HepG2 (cell line): ENCODE data around the gene FUBP3. TPM values are rescaled to one million over a fixed set of nuclear protein-coding genes. Genes with fewer than 3 reads are reported as not detected.
A peak's percentile ranks its signal among the peaks of the same experiment; 100 is the strongest.

ENCODE experiments used
- CENPT ChIP-seq: sonication (generic); formaldehyde crosslinking; IDR thresholded peaks from 2 replicates; pipeline ENCODE4 v1.8.0; 2022; ENCODE audit warnings: low read depth, mild to moderate bottlenecking, moderate library complexity, missing genetic modification reagents
- HHEX ChIP-seq: IDR thresholded peaks from 2 replicates; pipeline ENCODE4 v1.6.1; 2016; ENCODE audit warnings: control low read depth
- HNRNPUL1 ChIP-seq: fragments of 200-400 bp; formaldehyde crosslinking; IDR thresholded peaks from 2 replicates; pipeline ENCODE4 v1.6.1; 2017; ENCODE audit warnings: low read depth, mild to moderate bottlenecking, low read length, moderate library complexity
- KAT2B ChIP-seq: fragments of 150-350 bp; IDR thresholded peaks from 2 replicates; pipeline ENCODE4 v1.6.1; 2014; ENCODE audit warnings: low read depth, low read length, borderline replicate concordance
- KDM4B ChIP-seq: sonication (generic); formaldehyde crosslinking; IDR thresholded peaks from 2 replicates; pipeline ENCODE4 v1.4.0; 2020; ENCODE audit warnings: missing genetic modification reagents
- MTA1 ChIP-seq: sonication (generic); formaldehyde crosslinking; IDR thresholded peaks from 2 replicates; pipeline ENCODE4 v1.4.0; 2020; ENCODE audit warnings: missing genetic modification reagents, mild to moderate bottlenecking, borderline replicate concordance
- MYC ChIP-seq: sonication (generic); formaldehyde crosslinking; IDR thresholded peaks from 2 replicates; pipeline ENCODE4 v1.9.0; 2021; ENCODE audit warnings: missing genetic modification reagents, borderline replicate concordance
- ONECUT2 ChIP-seq: sonication (generic); formaldehyde crosslinking; IDR thresholded peaks from 2 replicates; pipeline ENCODE4 v1.4.0; 2020; ENCODE audit warnings: missing genetic modification reagents
- PPARG ChIP-seq: conservative IDR thresholded peaks from 2 replicates; pipeline ENCODE4 v1.6.1; 2016; ENCODE audit warnings: missing biosample characterization, missing genetic modification reagents
- RFX3 ChIP-seq: IDR thresholded peaks from 2 replicates; pipeline ENCODE4 v1.6.1; 2016; ENCODE audit warnings: missing biosample characterization, missing genetic modification reagents
- SCMH1 ChIP-seq: sonication (generic); formaldehyde crosslinking; IDR thresholded peaks from 2 replicates; pipeline ENCODE4 v1.9.0; 2021; ENCODE audit warnings: missing genetic modification reagents, mild to moderate bottlenecking, borderline replicate concordance
- SIN3B ChIP-seq: fragments of 150-350 bp; IDR thresholded peaks from 2 replicates; pipeline ENCODE4 v1.6.1; 2014; ENCODE audit warnings: low read length
- SMARCE1 ChIP-seq: fragments of 450-650 bp; IDR thresholded peaks from 2 replicates; pipeline ENCODE4 v1.6.1; 2017; ENCODE audit warnings: borderline replicate concordance
- SP1 ChIP-seq, 2 experiments: fragments of 450-650 bp in 1 of 2; sonication (generic) in 1 of 2; formaldehyde crosslinking in 1 of 2; IDR thresholded peaks; 2 replicates each; pipeline versions ENCODE4 v1.4.0 to v1.6.1; 2016 to 2020; ENCODE audit warnings: missing genetic modification reagents in 1 of 2
- TBL1XR1 ChIP-seq: fragments of 150-350 bp; IDR thresholded peaks from 2 replicates; pipeline ENCODE4 v1.6.1; 2014; ENCODE audit warnings: borderline replicate concordance, low read length; ENCODE audit not compliant: partially characterized antibody
- ZBTB37 ChIP-seq: sonication (generic); formaldehyde crosslinking; IDR thresholded peaks from 2 replicates; pipeline ENCODE4 v1.4.0; 2020; ENCODE audit warnings: mild to moderate bottlenecking, missing genetic modification reagents
- ZNF263 ChIP-seq: sonication (generic); formaldehyde crosslinking; IDR thresholded peaks from 2 replicates; pipeline ENCODE4 v1.4.0; 2020; ENCODE audit warnings: missing genetic modification reagents
- ZNF407 ChIP-seq: sonication (generic); formaldehyde crosslinking; IDR thresholded peaks from one replicate; pipeline ENCODE4 v1.5.1; 2020; ENCODE audit warnings: mild to moderate bottlenecking, missing genetic modification reagents; ENCODE audit errors: not compliant biosample characterization
- ZNF546 ChIP-seq: sonication (generic); formaldehyde crosslinking; conservative IDR thresholded peaks from 2 replicates; pipeline ENCODE4 v1.8.1; 2023; ENCODE audit warnings: mild to moderate bottlenecking, missing genetic modification reagents
- ZNF552 ChIP-seq: sonication (generic); formaldehyde crosslinking; IDR thresholded peaks from 2 replicates; pipeline ENCODE4 v1.9.0; 2022; ENCODE audit warnings: missing genetic modification reagents, mild to moderate bottlenecking, borderline replicate concordance
- ZNF674 ChIP-seq: sonication (generic); formaldehyde crosslinking; IDR thresholded peaks from 2 replicates; pipeline ENCODE4 v1.5.0; 2020; ENCODE audit warnings: low read depth, mild to moderate bottlenecking, missing genetic modification reagents
- polyA plus RNA-seq, 8 experiments: library from polyadenylated mRNA; depleted of rRNA in 3 of 8; stranded (reverse) in 7 of 8; unstranded in 1 of 8; fragments of >200 nt; fragmentation: Illumina TruSeq in 4 of 8; extraction: Trizol in 4 of 8; gene quantifications; 2 replicates each; pipeline versions ENCODE4 v1.2.1 to v1.2.3, GENCODE V29; 2011 to 2016; ENCODE audit warnings: low read depth in 4 of 8, missing spikeins in 1 of 8, mixed read lengths in 1 of 8; ENCODE audit not compliant: insufficient read depth in 1 of 8
- total RNA-seq, 5 experiments: library from RNA; depleted of rRNA; stranded (reverse); fragments of >200 nt; fragmentation: Illumina TruSeq; extraction: Trizol; gene quantifications; 2 replicates each; pipeline ENCODE4 v1.2.3, GENCODE V29; 2016; ENCODE audit warnings: low read depth in 1 of 5

FUBP3 gene
- total and polyA plus RNA-seq, 2 of the 13 experiments (the other 11 are each of a cell fraction or from before 2014, with no cell fraction given) = 28.7 to 40.0 TPM

DNA sequence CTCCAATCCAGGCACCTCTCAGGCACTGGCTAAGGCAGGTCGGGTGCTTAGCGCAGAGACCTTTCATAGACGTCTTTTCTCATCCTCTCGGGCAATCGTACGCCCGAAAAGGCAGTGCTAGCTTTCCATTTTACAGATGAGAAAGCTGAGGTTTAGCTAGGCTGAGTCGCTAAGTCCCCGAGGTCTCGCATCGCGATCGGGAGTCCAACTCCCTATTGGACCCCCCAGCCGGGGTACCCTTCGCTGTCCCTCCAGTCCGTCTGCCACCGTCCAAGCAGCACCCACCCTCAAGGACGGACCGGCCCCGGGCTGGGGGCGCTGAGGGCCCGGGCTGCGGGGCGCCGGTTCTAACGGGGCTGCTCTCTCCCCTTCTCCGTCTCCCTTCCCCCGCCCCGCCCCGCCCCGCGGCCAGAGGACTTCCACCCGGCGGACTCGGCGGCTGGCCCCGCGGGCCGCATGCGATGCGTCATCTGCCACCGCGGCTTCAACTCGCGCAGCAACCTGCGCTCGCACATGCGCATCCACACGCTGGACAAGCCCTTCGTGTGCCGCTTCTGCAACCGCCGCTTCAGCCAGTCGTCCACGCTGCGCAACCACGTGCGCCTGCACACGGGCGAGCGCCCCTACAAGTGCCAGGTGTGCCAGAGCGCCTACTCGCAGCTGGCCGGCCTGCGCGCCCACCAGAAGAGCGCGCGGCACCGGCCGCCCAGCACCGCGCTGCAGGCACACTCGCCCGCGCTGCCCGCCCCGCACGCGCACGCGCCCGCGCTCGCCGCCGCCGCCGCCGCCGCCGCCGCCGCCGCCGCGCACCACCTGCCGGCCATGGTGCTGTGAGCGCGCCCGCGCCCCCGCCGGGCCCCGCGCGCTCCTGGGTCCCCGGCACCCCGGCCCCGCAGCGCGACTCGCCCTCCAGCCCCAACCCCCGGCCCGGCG is 101.7 kb downstream of the FUBP3 start (continued):
- TF ChIP-seq KDM4B (CRISPR knock-in tag) (no peak), ZBTB37 (CRISPR knock-in tag) (no peak), ZNF546 (CRISPR knock-in tag) (0 out of 2 replicates have a peak, but pooled peaks have one; percentile 58), SMARCE1 (no peak), ONECUT2 (CRISPR knock-in tag) (no peak), ZNF552 (CRISPR knock-in tag) (peak; percentile 72; the same call in 1 of the 2 replicates), HNRNPUL1 (no peak), ZNF263 (peak; percentile 71; the same call in 1 of the 2 replicates), SIN3B (no peak), KAT2B (no peak), PPARG (CRISPR knock-in tag) (no peak), TBL1XR1 (no peak), MTA1 (CRISPR knock-in tag) (no peak), SCMH1 (CRISPR knock-in tag) (no peak), RFX3 (CRISPR knock-in tag) (no peak), ZNF407 (CRISPR knock-in tag) (peak; percentile 81), CENPT (peak; percentile 81; the same call in 1 of the 2 replicates), SP1 (IDR thresholded peaks at IDR 0.05) (no peak), SP1 (CRISPR knock-in tag; IDR thresholded peaks at IDR 0.05) (no peak; the same call in 1 of the 2 replicates), ZNF674 (CRISPR knock-in tag) (no peak), MYC (peak; percentile 94), HHEX (CRISPR knock-in tag) (no peak)
